H9 (cell line): Measurements from ENCODE around the gene DIP2A. TPM values are rescaled to one million over a fixed set of nuclear protein-coding genes. Genes with fewer than 3 reads are reported as not detected.

Source experiments
- DNase-seq: peaks from one replicate; pipeline ENCODE4 v3.0.0-alpha.2; 2017
- H2AFZ ChIP-seq: one replicate; pipeline ENCODE4 v1.6.1; 2013; ENCODE audit warnings: mild to moderate bottlenecking, low read length, control low read depth, moderate library complexity
- H2AK5ac ChIP-seq: 2 replicates; pipeline ENCODE4 v1.6.1; 2013; ENCODE audit warnings: low read length, control low read depth, mixed read lengths; ENCODE audit not compliant: insufficient read length
- H2BK120ac ChIP-seq: one replicate; pipeline ENCODE4 v1.6.1; 2013; ENCODE audit warnings: low read depth, mild to moderate bottlenecking, low read length, control low read depth, inconsistent platforms; ENCODE audit not compliant: poor library complexity, severe bottlenecking
- H2BK12ac ChIP-seq: 2 replicates; pipeline ENCODE4 v1.6.1; 2013; ENCODE audit warnings: low read length, control low read depth, mixed read lengths, low read depth; ENCODE audit not compliant: insufficient read length
- H2BK15ac ChIP-seq: 2 replicates; pipeline ENCODE4 v1.6.1; 2013; ENCODE audit warnings: low read depth, low read length, control low read depth
- H2BK20ac ChIP-seq: one replicate; pipeline ENCODE4 v1.6.1; 2013; ENCODE audit warnings: low read depth, mild to moderate bottlenecking, low read length, control low read depth, inconsistent platforms; ENCODE audit not compliant: poor library complexity, severe bottlenecking
- H2BK5ac ChIP-seq: 2 replicates; pipeline ENCODE4 v1.6.1; 2013; ENCODE audit warnings: low read length, control low read depth, mixed read lengths; ENCODE audit not compliant: insufficient read length
- H3K14ac ChIP-seq: 2 replicates; pipeline ENCODE4 v1.6.1; 2013; ENCODE audit warnings: low read length, control low read depth; ENCODE audit not compliant: insufficient read depth
- H3K18ac ChIP-seq: 2 replicates; pipeline ENCODE4 v1.6.1; 2013; ENCODE audit warnings: low read depth, mild to moderate bottlenecking, mixed read lengths, low read length, control low read depth; ENCODE audit not compliant: insufficient read length
- H3K23ac ChIP-seq: 2 replicates; pipeline ENCODE4 v1.6.1; 2013; ENCODE audit warnings: low read length, control low read depth, mixed read lengths, low read depth; ENCODE audit not compliant: insufficient read length
- H3K23me2 ChIP-seq: 2 replicates; pipeline ENCODE4 v1.6.1; 2013; ENCODE audit warnings: low read depth, mild to moderate bottlenecking, mixed read lengths, low read length, control low read depth; ENCODE audit not compliant: insufficient read length, poor library complexity, severe bottlenecking
- H3K27ac ChIP-seq: 2 replicates; pipeline ENCODE4 v1.5.1; 2013; ENCODE audit warnings: low read length, control low read depth, mixed read lengths, low read depth; ENCODE audit not compliant: insufficient read length
- H3K27me3 ChIP-seq: 2 replicates; pipeline ENCODE4 v1.6.1; 2013; ENCODE audit warnings: low read length, control low read depth, inconsistent platforms; ENCODE audit not compliant: insufficient read depth
- H3K4ac ChIP-seq: 2 replicates; pipeline ENCODE4 v1.6.1; 2013; ENCODE audit warnings: low read depth, mild to moderate bottlenecking, control low read depth, inconsistent platforms, low read length, moderate library complexity
- H3K4me1 ChIP-seq: 2 replicates; pipeline ENCODE4 v1.6.1; 2013; ENCODE audit warnings: low read length, control low read depth, inconsistent platforms; ENCODE audit not compliant: insufficient read depth
- H3K4me2 ChIP-seq: 2 replicates; pipeline ENCODE4 v1.6.1; 2013; ENCODE audit warnings: low read length, control low read depth, mixed read lengths; ENCODE audit not compliant: insufficient read length, insufficient read depth
- H3K56ac ChIP-seq: 2 replicates; pipeline ENCODE4 v1.6.1; 2013; ENCODE audit warnings: low read depth, mild to moderate bottlenecking, mixed read lengths, low read length, control low read depth; ENCODE audit not compliant: insufficient read length
- H3K79me1 ChIP-seq: 2 replicates; pipeline ENCODE4 v1.6.1; 2013; ENCODE audit warnings: low read depth, mild to moderate bottlenecking, moderate library complexity, low read length, control low read depth, inconsistent platforms; ENCODE audit not compliant: insufficient read depth, poor library complexity, severe bottlenecking
- H3K79me2 ChIP-seq: 2 replicates; pipeline ENCODE4 v1.6.1; 2013; ENCODE audit warnings: low read length, control low read depth, inconsistent platforms; ENCODE audit not compliant: insufficient read depth
- H3K9ac ChIP-seq: 2 replicates; pipeline ENCODE4 v1.6.1; 2013; ENCODE audit warnings: low read length, control low read depth, mixed read lengths; ENCODE audit not compliant: insufficient read length; ENCODE audit errors: extremely low read depth
- H3K9me3 ChIP-seq: one replicate; pipeline ENCODE4 v1.6.1; 2013; ENCODE audit warnings: low read depth, low read length, inconsistent platforms; ENCODE audit not compliant: control insufficient read depth
- H3T11ph ChIP-seq: one replicate; pipeline ENCODE4 v1.6.1; 2013; ENCODE audit warnings: mild to moderate bottlenecking, low read length, control low read depth, inconsistent platforms
- H4K20me1 ChIP-seq: one replicate; pipeline ENCODE4 v1.6.1; 2013; ENCODE audit not compliant: control insufficient read depth, insufficient read length, insufficient read depth
- H4K5ac ChIP-seq: 2 replicates; pipeline ENCODE4 v1.6.1; 2013; ENCODE audit warnings: low read depth, mild to moderate bottlenecking, mixed read lengths, low read length, control low read depth; ENCODE audit not compliant: insufficient read length
- H4K8ac ChIP-seq: replicated peaks from 2 replicates; pipeline ENCODE4 v1.6.1; 2013; ENCODE audit warnings: low read length, control low read depth, mixed read lengths, low read depth; ENCODE audit not compliant: insufficient read length
- H4K91ac ChIP-seq: 2 replicates; pipeline ENCODE4 v1.6.1; 2013; ENCODE audit warnings: low read depth, mild to moderate bottlenecking, moderate library complexity, mixed read lengths, low read length, control low read depth; ENCODE audit not compliant: insufficient read length
- H3K27ac Mint-ChIP-seq, 3 experiments: 2 replicates in 2 of 3; 3 replicates in 1 of 3; pipeline ENCODE4 v1.8.0; 2020 to 2021; ENCODE audit warnings: mixed read lengths in 3 of 3, mild to moderate bottlenecking in 1 of 3, moderate library complexity in 1 of 3
- H3K27me3 Mint-ChIP-seq: 2 replicates; pipeline ENCODE4 v1.8.0; 2021; ENCODE audit warnings: low read depth, mild to moderate bottlenecking, moderate library complexity, mixed read lengths
- H3K36me3 Mint-ChIP-seq, 3 experiments: 2 replicates in 2 of 3; 3 replicates in 1 of 3; pipeline ENCODE4 v1.8.0; 2020 to 2021; ENCODE audit warnings: low read depth in 3 of 3, mixed read lengths in 3 of 3; ENCODE audit not compliant: insufficient read depth in 1 of 3
- H3K4me1 Mint-ChIP-seq, 2 experiments: 2 replicates each; pipeline ENCODE4 v1.8.0; 2020; ENCODE audit warnings: mixed read lengths in 2 of 2
- H3K4me3 Mint-ChIP-seq, 2 experiments: 2 replicates in 1 of 2; 3 replicates in 1 of 2; pipeline ENCODE4 v1.8.0; 2020 to 2021; ENCODE audit warnings: mild to moderate bottlenecking in 2 of 2, mixed read lengths in 2 of 2, moderate library complexity in 1 of 2
- H3K9me3 Mint-ChIP-seq, 2 experiments: 2 replicates in 1 of 2; 3 replicates in 1 of 2; pipeline ENCODE4 v1.8.0; 2020; ENCODE audit warnings: mild to moderate bottlenecking in 2 of 2, mixed read lengths in 2 of 2, moderate library complexity in 1 of 2
- WGBS: extraction: QIAGEN DNeasy Blood & Tissue Kit; methylation state at CpG from one replicate; pipeline ENCODE4 v1.1.7; 2013; ENCODE audit warnings: missing lambda C conversion rate, low lambda C conversion rate, mixed read lengths; ENCODE audit not compliant: insufficient read length; ENCODE audit errors: extremely low coverage; 5-methylcytosine and 5-hydroxymethylcytosine counted together
- total RNA-seq: library from RNA; stranded (reverse); gene quantifications from 2 replicates; pipeline ENCODE4 v1.2.1, GENCODE V29; 2021
- TF ChIP-seq, protein P1 (sequence below): fragments of 200-600 bp; sonication (generic); conservative IDR thresholded peaks from 3 replicates; pipeline ENCODE4 v1.8.0; 2021; ENCODE audit warnings: antibody characterized with exemption, mild to moderate bottlenecking

DIP2A gene
- total RNA-seq, 1 experiment from 2014 or later = 25.2 TPM

DNA sequence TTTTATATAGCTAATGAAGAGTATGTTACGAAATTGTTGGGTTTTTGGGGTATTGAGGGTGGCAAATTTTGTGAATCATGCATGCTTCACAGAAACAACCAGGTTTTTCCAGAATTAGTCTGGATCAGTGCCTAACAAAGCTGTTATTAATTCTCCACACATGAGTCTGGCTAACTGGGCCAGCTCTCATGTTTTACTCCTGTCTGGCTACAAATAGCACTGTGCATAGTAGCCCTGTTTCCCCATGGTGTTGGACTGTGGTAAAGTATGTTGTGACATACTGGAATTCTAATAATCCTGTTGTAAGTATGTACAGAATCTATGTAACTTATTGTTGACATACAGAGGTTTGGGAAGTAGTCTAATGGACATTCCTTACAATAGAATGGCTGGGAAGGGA lies 110.4 kb downstream of the DIP2A start:
- Histone ChIP-seq H3K14ac (no peak overlapping the region), H3K27ac (no peak overlapping the region), H3K4ac (no peak overlapping the region), H3K9ac (no peak overlapping the region), H2AFZ (no peak overlapping the region), H3T11ph (no peak overlapping the region), H3K4me1 (no peaks in the 10 kb centered on the region), H3K23me2 (no peaks in the 10 kb centered on the region), H3K27me3 (no peaks in the 10 kb centered on the region), H3K79me2 (no peaks in the 10 kb centered on the region), H3K56ac (no peak overlapping the region), H3K9me3 (no peaks in the 10 kb centered on the region), H2BK15ac (no peak overlapping the region), H3K18ac (no peak overlapping the region), H3K4me2 (no peak overlapping the region), H3K23ac (no peak overlapping the region), H2BK20ac (no peak overlapping the region), H4K20me1 (no peaks in the 10 kb centered on the region), H2BK12ac (no peak overlapping the region), H2BK5ac (no peak overlapping the region), H2BK120ac (no peak overlapping the region), H2AK5ac (no peak overlapping the region), H4K5ac (no peak overlapping the region), H3K79me1 (no peaks in the 10 kb centered on the region), H4K91ac (no peak overlapping the region), H4K8ac (no peak overlapping the region)
- no peaks in the 10 kb centered on the region for H3K27me3 Mint-ChIP-seq
- no peak for DNase-seq
- H3K9me3 Mint-ChIP-seq = peaks cover 0 to 8% of the 10 kb centered on the region in 2 experiments; a peak in 3 of 5 replicates
- WGBS = 100% methylated on average over 1 of the region's 1 CpG
- H3K36me3 Mint-ChIP-seq = peaks cover 40 to 59% (median 56%) of the 10 kb centered on the region in 3 experiments
- TF ChIP-seq, protein P1, sequence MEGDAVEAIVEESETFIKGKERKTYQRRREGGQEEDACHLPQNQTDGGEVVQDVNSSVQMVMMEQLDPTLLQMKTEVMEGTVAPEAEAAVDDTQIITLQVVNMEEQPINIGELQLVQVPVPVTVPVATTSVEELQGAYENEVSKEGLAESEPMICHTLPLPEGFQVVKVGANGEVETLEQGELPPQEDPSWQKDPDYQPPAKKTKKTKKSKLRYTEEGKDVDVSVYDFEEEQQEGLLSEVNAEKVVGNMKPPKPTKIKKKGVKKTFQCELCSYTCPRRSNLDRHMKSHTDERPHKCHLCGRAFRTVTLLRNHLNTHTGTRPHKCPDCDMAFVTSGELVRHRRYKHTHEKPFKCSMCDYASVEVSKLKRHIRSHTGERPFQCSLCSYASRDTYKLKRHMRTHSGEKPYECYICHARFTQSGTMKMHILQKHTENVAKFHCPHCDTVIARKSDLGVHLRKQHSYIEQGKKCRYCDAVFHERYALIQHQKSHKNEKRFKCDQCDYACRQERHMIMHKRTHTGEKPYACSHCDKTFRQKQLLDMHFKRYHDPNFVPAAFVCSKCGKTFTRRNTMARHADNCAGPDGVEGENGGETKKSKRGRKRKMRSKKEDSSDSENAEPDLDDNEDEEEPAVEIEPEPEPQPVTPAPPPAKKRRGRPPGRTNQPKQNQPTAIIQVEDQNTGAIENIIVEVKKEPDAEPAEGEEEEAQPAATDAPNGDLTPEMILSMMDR = no peak
- no peaks in the 10 kb centered on the region for H3K4me1 Mint-ChIP-seq
- H3K4me3 Mint-ChIP-seq = no peak overlapping the region
- no peak overlapping the region for H3K27ac Mint-ChIP-seq
